SK-N-SH (cell line): Measurements from ENCODE around the gene FOXI1. TPM values are rescaled to one million over a fixed set of nuclear protein-coding genes. Genes with fewer than 3 reads are reported as not detected.

ENCODE experiments used
- CTCF ChIA-PET: fragments of 300-600, 350-600 bp; formaldehyde crosslinking; extraction: SDS; loops from one replicate; lab custom pipeline; 2021; lab: Yijun Ruan, JAX
- POLR2A ChIA-PET: fragments of 350-600 bp; sonication (Branson Sonifier 250); formaldehyde crosslinking; extraction: SDS; loops from one replicate; lab custom pipeline; 2020; ENCODE audit warnings: antibody characterized with exemption, inconsistent platforms; lab: Yijun Ruan, JAX
- DNase-seq: peaks from one replicate; pipeline ENCODE4 v3.0.0; 2012
- H2AFZ ChIP-seq: fragments of 200-600 bp; sonication (generic); 2 replicates; pipeline ENCODE4 v1.8.1; 2016; ENCODE audit warnings: antibody characterized with exemption, mild to moderate bottlenecking, low read depth
- H3F3A ChIP-seq: fragments of 200-600 bp; sonication (generic); replicated peaks from 2 replicates; pipeline ENCODE3; 2016; ENCODE audit warnings: antibody characterized with exemption, mild to moderate bottlenecking; ENCODE audit not compliant: insufficient read depth
- H3K27ac ChIP-seq, 2 experiments: fragments of 200-500 bp in 1 of 2; fragments of 200-600 bp in 1 of 2; sonication (Bioruptor generic) in 1 of 2; sonication (generic), shearing (Covaris generic) in 1 of 2; 2 replicates each; pipeline versions ENCODE4 v1.5.1 to v1.6.1; 2014 to 2016; ENCODE audit warnings: low read depth in 2 of 2, inconsistent platforms in 1 of 2, low read length in 1 of 2, mild to moderate bottlenecking in 1 of 2, mixed read lengths in 1 of 2
- H3K27me3 ChIP-seq: fragments of 200-600 bp; sonication (generic), shearing (Covaris generic); 2 replicates; pipeline ENCODE4 v1.6.1; 2016; ENCODE audit warnings: mixed run types; ENCODE audit not compliant: insufficient read depth
- H3K36me3 ChIP-seq, 2 experiments: fragments of 200-500 bp in 1 of 2; fragments of 200-600 bp in 1 of 2; sonication (Bioruptor generic) in 1 of 2; sonication (generic) in 1 of 2; replicated peaks in 1 of 2; 2 replicates each; pipeline versions ENCODE3 to v1.5.1; 2014 to 2016; ENCODE audit warnings: low read length in 1 of 2, mild to moderate bottlenecking in 1 of 2; ENCODE audit not compliant: insufficient read depth in 2 of 2, control insufficient read depth in 1 of 2
- H3K4me1 ChIP-seq, 2 experiments: fragments of 200-500 bp in 1 of 2; fragments of 200-600 bp in 1 of 2; sonication (Bioruptor generic) in 1 of 2; sonication (generic), shearing (Covaris generic) in 1 of 2; 2 replicates each; pipeline versions ENCODE4 v1.5.1 to v1.6.1; 2014 to 2016; ENCODE audit warnings: low read depth in 1 of 2, low read length in 1 of 2, mixed run types in 1 of 2; ENCODE audit not compliant: insufficient read depth in 2 of 2, control insufficient read depth in 1 of 2
- H3K4me2 ChIP-seq: fragments of 200-600 bp; sonication (generic), shearing (Covaris generic); 2 replicates; pipeline ENCODE4 v1.6.1; 2017; ENCODE audit warnings: mixed run types
- H3K4me3 ChIP-seq, 2 experiments: fragments of 200-500 bp in 1 of 2; fragments of 200-600 bp in 1 of 2; sonication (Bioruptor generic) in 1 of 2; sonication (generic), shearing (Covaris generic) in 1 of 2; 2 replicates each; pipeline versions ENCODE4 v1.5.1 to v1.8.1; 2014 to 2016; ENCODE audit warnings: low read depth in 2 of 2, inconsistent platforms in 1 of 2, low read length in 1 of 2, mild to moderate bottlenecking in 1 of 2, mixed read lengths in 1 of 2, moderate library complexity in 1 of 2
- H3K79me2 ChIP-seq: fragments of 200-600 bp; sonication (generic); 2 replicates; pipeline ENCODE4 v1.8.1; 2017; ENCODE audit warnings: mild to moderate bottlenecking; ENCODE audit not compliant: insufficient read depth
- H3K9ac ChIP-seq: fragments of 200-600 bp; sonication (generic); 2 replicates; pipeline ENCODE4 v1.6.1; 2017; ENCODE audit warnings: mixed run types
- H3K9me2 ChIP-seq: fragments of 200-600 bp; sonication (generic); 2 replicates; pipeline ENCODE4 v1.6.1; 2017; ENCODE audit warnings: mixed run types
- H3K9me3 ChIP-seq: fragments of 200-600 bp; sonication (generic); 2 replicates; pipeline ENCODE4 v1.6.1; 2017; ENCODE audit warnings: mixed run types, mild to moderate bottlenecking, moderate library complexity
- H4K20me1 ChIP-seq: fragments of 200-600 bp; sonication (generic); 2 replicates; pipeline ENCODE4 v1.6.1; 2017; ENCODE audit warnings: mild to moderate bottlenecking, mixed run types; ENCODE audit not compliant: insufficient read depth
- CHD2 ChIP-seq: fragments of 150-350 bp; IDR thresholded peaks from 2 replicates; pipeline ENCODE4 v1.6.1; 2018; ENCODE audit warnings: low read length; ENCODE audit not compliant: partially characterized antibody
- ELF1 ChIP-seq: IDR thresholded peaks from 2 replicates; pipeline ENCODE4 v1.4.0; 2012
- EP300 ChIP-seq, 2 experiments: IDR thresholded peaks; 2 replicates each; pipeline versions ENCODE4 v1.4.0 to v1.6.1; 2012; ENCODE audit warnings: borderline replicate concordance in 1 of 2, low read depth in 1 of 2, low read length in 1 of 2
- FOXJ3 ChIP-seq: sonication (generic); formaldehyde crosslinking; IDR thresholded peaks from 2 replicates; pipeline ENCODE4 v1.5.1; 2020; ENCODE audit warnings: mild to moderate bottlenecking, missing genetic modification reagents
- FOXM1 ChIP-seq: IDR thresholded peaks from 2 replicates; pipeline ENCODE4 v1.4.0; 2012; ENCODE audit warnings: low read depth, mild to moderate bottlenecking
- GABPA ChIP-seq: IDR thresholded peaks from 2 replicates; pipeline ENCODE4 v1.4.0; 2012; ENCODE audit warnings: low read depth, mild to moderate bottlenecking
- GATA2 ChIP-seq: sonication (generic); formaldehyde crosslinking; IDR thresholded peaks from 2 replicates; pipeline ENCODE4 v1.5.0; 2020; ENCODE audit warnings: mild to moderate bottlenecking, missing genetic modification reagents
- JUND ChIP-seq: IDR thresholded peaks from 2 replicates; pipeline ENCODE4 v1.4.0; 2012
- MAX ChIP-seq: IDR thresholded peaks from 2 replicates; pipeline ENCODE4 v1.4.0; 2012; ENCODE audit warnings: low read depth
- MEF2A ChIP-seq: IDR thresholded peaks from 2 replicates; pipeline ENCODE4 v1.4.0; 2012; ENCODE audit warnings: low read depth, borderline replicate concordance
- NFIC ChIP-seq: IDR thresholded peaks from 2 replicates; pipeline ENCODE4 v1.4.0; 2012; ENCODE audit warnings: borderline replicate concordance
- NRF1 ChIP-seq: IDR thresholded peaks from 2 replicates; pipeline ENCODE4 v1.6.1; 2012; ENCODE audit warnings: low read depth, mild to moderate bottlenecking, low read length
- PBX3 ChIP-seq: IDR thresholded peaks from 2 replicates; pipeline ENCODE4; 2012
- RAD21 ChIP-seq: IDR thresholded peaks from 2 replicates; pipeline ENCODE4 v1.6.1; 2012; ENCODE audit warnings: mild to moderate bottlenecking, low read length
- RXRA ChIP-seq: IDR thresholded peaks from 2 replicates; pipeline ENCODE4 v1.4.0; 2012; ENCODE audit warnings: low read depth, mild to moderate bottlenecking, borderline replicate concordance
- SMC3 ChIP-seq: IDR thresholded peaks from 2 replicates; pipeline ENCODE4 v1.6.1; 2012; ENCODE audit warnings: low read depth, low read length, improper control_type of control experiment
- TAF1 ChIP-seq: IDR thresholded peaks from 2 replicates; pipeline ENCODE4 v1.6.1; 2012; ENCODE audit warnings: low read depth, mild to moderate bottlenecking, low read length, moderate library complexity, borderline replicate concordance
- TCF12 ChIP-seq: IDR thresholded peaks from 2 replicates; pipeline ENCODE4 v1.4.0; 2012
- WGBS: methylation state at CpG from one replicate; pipeline ENCODE4 v1.1.6; 2017; ENCODE audit warnings: low lambda C conversion rate; 5-methylcytosine and 5-hydroxymethylcytosine counted together
- polyA plus RNA-seq, 3 experiments: library from polyadenylated mRNA; depleted of rRNA; stranded (reverse); fragments of >200 nt; gene quantifications; 2 replicates each; pipeline ENCODE4 v1.2.3, GENCODE V29; 2012
- TF ChIP-seq, protein P1 (sequence below): IDR thresholded peaks from 2 replicates; pipeline ENCODE4 v1.6.1; 2012; ENCODE audit warnings: mild to moderate bottlenecking, low read depth, low read length, moderate library complexity
- TF ChIP-seq, protein P2 (sequence below): fragments of 200-600 bp; sonication (generic); IDR thresholded peaks from 2 replicates; pipeline ENCODE4 v1.6.1; 2017; ENCODE audit warnings: antibody characterized with exemption, mild to moderate bottlenecking, moderate library complexity

Gene FOXI1
- polyA plus RNA-seq, 1 of the 3 experiments (the other 2 are of a cell fraction): not detected

DNA sequence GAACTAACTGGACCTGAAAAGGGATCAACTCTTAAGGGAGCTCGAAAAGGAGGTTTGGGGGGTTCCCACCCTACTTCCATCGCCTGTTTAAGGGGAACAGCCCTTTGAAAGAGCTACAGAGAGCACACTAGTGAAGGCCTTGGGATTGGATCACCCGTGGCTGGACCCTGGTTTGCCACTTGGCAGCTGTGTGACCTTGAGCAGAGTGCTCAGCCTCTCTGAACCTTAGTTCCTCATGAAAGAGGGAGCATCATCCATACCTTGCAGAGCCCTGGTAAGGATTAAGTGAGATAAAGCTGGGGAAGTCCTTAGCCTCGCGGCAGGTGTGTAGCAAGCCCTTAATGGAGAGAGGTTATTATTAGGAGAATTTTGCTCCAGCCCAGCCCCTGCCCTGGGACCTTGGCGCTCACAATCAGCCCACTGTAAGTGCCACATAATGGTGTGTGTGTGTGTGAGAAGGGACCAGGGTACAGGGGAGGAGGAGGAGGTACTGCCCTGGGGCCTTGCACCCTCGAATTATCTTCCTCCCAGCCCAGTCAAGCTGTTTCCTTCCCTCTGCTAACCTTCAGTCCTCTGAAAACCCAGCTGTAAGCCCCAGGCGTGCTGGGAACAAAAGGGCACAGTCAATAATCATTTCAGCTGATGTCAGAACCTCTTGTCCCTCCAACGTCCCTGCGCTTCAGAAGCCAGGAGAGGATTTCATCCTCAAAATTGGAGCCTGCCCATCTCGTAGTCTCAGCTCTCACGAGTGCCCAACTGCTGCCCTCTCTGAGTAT, 42.9 kb downstream of the FOXI1 start (continued):
- TF ChIP-seq, protein P1, sequence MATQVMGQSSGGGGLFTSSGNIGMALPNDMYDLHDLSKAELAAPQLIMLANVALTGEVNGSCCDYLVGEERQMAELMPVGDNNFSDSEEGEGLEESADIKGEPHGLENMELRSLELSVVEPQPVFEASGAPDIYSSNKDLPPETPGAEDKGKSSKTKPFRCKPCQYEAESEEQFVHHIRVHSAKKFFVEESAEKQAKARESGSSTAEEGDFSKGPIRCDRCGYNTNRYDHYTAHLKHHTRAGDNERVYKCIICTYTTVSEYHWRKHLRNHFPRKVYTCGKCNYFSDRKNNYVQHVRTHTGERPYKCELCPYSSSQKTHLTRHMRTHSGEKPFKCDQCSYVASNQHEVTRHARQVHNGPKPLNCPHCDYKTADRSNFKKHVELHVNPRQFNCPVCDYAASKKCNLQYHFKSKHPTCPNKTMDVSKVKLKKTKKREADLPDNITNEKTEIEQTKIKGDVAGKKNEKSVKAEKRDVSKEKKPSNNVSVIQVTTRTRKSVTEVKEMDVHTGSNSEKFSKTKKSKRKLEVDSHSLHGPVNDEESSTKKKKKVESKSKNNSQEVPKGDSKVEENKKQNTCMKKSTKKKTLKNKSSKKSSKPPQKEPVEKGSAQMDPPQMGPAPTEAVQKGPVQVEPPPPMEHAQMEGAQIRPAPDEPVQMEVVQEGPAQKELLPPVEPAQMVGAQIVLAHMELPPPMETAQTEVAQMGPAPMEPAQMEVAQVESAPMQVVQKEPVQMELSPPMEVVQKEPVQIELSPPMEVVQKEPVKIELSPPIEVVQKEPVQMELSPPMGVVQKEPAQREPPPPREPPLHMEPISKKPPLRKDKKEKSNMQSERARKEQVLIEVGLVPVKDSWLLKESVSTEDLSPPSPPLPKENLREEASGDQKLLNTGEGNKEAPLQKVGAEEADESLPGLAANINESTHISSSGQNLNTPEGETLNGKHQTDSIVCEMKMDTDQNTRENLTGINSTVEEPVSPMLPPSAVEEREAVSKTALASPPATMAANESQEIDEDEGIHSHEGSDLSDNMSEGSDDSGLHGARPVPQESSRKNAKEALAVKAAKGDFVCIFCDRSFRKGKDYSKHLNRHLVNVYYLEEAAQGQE: no peak
- TF ChIP-seq NRF1 (no peak), TAF1 (no peak), FOXM1 (no peak)

DNA sequence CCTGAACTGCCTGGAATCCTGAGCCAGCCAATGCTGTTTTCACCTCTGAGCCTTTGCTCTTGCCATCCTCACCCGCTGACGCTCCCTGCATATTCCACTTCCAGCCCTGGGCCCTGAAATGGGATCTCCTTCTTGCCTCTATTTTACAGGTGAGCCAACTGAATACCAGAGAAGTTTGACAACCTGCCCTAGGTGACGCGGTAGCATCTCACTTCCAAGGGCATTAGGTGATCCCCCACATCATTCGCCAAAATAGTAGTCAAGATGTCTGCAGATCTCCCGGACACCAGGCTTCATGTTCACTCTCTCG, 43.5 kb downstream of the FOXI1 start:
- H3K27ac ChIP-seq: no peak overlapping the region
- 96% methylated on average over 6 of the region's 7 CpGs for WGBS
- no peak overlapping the region for H3K4me2 ChIP-seq
- H2AFZ ChIP-seq: no peak overlapping the region
- H3K4me1 ChIP-seq: peaks cover 7 to 16% of the 10 kb centered on the region in 2 experiments; a peak in 3 of 4 replicates
- H3K27me3 ChIP-seq: no peaks in the 10 kb centered on the region
- no peak overlapping the region for H3K9ac ChIP-seq
- H3K36me3 ChIP-seq: no peaks in the 10 kb centered on the region
- no peaks in the 10 kb centered on the region for H3K79me2 ChIP-seq
- POLR2A ChIA-PET: no interaction called here
- H3F3A ChIP-seq: peaks cover 14% of the 10 kb centered on the region
- H3K9me3 ChIP-seq: no peaks in the 10 kb centered on the region
- TF ChIP-seq RAD21: no peak
- TF ChIP-seq JUND: no peak
- no peak for TF ChIP-seq EP300 (IDR thresholded peaks at IDR 0.05; ENCODE audit: borderline replicate concordance in 1 of 2, low read depth in 1 of 2, low read length in 1 of 2)
- TF ChIP-seq MAX: no peak
- no peak for TF ChIP-seq PBX3
- no peak for TF ChIP-seq RXRA
- TF ChIP-seq, protein P2, sequence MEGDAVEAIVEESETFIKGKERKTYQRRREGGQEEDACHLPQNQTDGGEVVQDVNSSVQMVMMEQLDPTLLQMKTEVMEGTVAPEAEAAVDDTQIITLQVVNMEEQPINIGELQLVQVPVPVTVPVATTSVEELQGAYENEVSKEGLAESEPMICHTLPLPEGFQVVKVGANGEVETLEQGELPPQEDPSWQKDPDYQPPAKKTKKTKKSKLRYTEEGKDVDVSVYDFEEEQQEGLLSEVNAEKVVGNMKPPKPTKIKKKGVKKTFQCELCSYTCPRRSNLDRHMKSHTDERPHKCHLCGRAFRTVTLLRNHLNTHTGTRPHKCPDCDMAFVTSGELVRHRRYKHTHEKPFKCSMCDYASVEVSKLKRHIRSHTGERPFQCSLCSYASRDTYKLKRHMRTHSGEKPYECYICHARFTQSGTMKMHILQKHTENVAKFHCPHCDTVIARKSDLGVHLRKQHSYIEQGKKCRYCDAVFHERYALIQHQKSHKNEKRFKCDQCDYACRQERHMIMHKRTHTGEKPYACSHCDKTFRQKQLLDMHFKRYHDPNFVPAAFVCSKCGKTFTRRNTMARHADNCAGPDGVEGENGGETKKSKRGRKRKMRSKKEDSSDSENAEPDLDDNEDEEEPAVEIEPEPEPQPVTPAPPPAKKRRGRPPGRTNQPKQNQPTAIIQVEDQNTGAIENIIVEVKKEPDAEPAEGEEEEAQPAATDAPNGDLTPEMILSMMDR: no peak
- TF ChIP-seq TCF12: no peak
- TF ChIP-seq ELF1: no peak
- TF ChIP-seq CHD2: no peak
- no peak for TF ChIP-seq MEF2A
- no peak for TF ChIP-seq GATA2 (CRISPR knock-in tag)
- no peak for TF ChIP-seq FOXJ3
- TF ChIP-seq, protein P1: no peak
- no peak for TF ChIP-seq GABPA
- no peak for TF ChIP-seq NFIC
- TF ChIP-seq SMC3: no peak
- DNase-seq: no peak
- CTCF ChIA-PET: interaction anchor here (1.0 kb wide), 1 partner anchor 49 kb away, joined by 3 read pairs; no protein-coding TSS in a partner anchor
- H4K20me1 ChIP-seq: no peaks in the 10 kb centered on the region
- H3K4me3 ChIP-seq: no peak overlapping the region
- no peaks in the 10 kb centered on the region for H3K9me2 ChIP-seq
